IPS-20b (cell line): ENCODE results near the gene ZNF627.

Experiments
- H3K27ac ChIP-seq: one replicate; pipeline ENCODE4 v1.5.1; 2013; ENCODE audit warnings: low read length
- H3K27me3 ChIP-seq: 2 replicates; pipeline ENCODE4 v1.6.1; 2013; ENCODE audit warnings: mild to moderate bottlenecking, low read length, inconsistent platforms; ENCODE audit not compliant: insufficient read depth
- H3K36me3 ChIP-seq: 2 replicates; pipeline ENCODE4 v1.6.1; 2013; ENCODE audit warnings: low read depth, mild to moderate bottlenecking, inconsistent platforms, low read length, moderate library complexity; ENCODE audit not compliant: insufficient read depth
- H3K4me1 ChIP-seq: 2 replicates; pipeline ENCODE4 v1.6.1; 2013; ENCODE audit warnings: mild to moderate bottlenecking, control low read depth, inconsistent platforms, low read length, moderate library complexity; ENCODE audit not compliant: insufficient read depth
- H3K4me3 ChIP-seq: 2 replicates; pipeline ENCODE4 v1.5.1; 2013; ENCODE audit warnings: mild to moderate bottlenecking, low read length, inconsistent platforms
- H3K9ac ChIP-seq: 2 replicates; pipeline ENCODE4 v1.6.1; 2013; ENCODE audit warnings: low read depth, mild to moderate bottlenecking, inconsistent platforms, low read length, moderate library complexity
- H3K9me3 ChIP-seq: 2 replicates; pipeline ENCODE4 v1.6.1; 2013; ENCODE audit warnings: mild to moderate bottlenecking, low read depth, low read length, inconsistent platforms; ENCODE audit not compliant: insufficient read depth

The ZNF627 gene

DNA sequence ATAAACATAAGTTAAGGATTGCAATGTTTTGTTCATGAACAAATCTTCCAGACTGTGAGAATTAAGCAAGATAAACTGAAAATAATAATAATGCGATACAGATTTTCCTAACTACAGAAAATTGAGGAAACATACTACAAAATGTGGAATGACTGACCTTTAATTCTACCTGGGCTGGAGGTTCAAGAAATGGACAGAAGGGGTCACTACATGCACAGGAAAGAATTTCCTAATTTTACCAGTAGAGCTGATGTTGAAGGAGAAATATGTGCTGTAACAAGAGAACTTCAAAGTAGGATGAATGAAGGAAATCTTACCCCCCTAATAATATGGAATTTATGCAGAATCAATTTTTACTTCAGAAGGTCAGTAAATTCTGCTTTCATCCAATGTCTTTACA, 62.3 kb downstream of the ZNF627 start:
- peaks cover 2% of the 10 kb centered on the region; the same call in 1 of the 2 replicates for H3K36me3 ChIP-seq
- no peak overlapping the region for H3K27ac ChIP-seq
- no peak overlapping the region for H3K4me3 ChIP-seq
- no peak overlapping the region for H3K9ac ChIP-seq
- no peaks in the 10 kb centered on the region for H3K4me1 ChIP-seq
- H3K27me3 ChIP-seq, result no peaks in the 10 kb centered on the region
- peaks cover 8% of the 10 kb centered on the region; the same call in 1 of the 2 replicates for H3K9me3 ChIP-seq

DNA sequence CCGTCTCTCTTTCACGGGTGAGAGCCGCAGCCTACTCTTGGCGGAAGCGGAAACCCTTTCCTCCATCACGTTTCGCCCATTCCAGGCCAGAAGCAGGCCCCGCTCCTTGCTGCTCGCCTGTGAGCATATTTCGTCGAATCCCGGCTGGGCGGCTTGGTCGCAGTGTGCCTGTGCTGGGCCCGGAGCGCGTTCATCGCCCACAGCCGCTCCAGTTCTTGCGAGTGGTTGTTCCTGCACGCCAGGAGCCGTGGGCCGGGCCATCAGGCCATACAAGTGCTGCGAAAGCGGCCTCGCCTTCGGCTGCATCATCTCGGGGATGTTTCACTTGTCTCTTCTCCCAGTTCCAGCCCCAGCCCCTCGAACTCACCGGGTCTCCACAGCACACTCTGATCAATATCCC, 65.0 kb downstream of the ZNF627 start:
- no peaks in the 10 kb centered on the region for H3K36me3 ChIP-seq
- no peak overlapping the region for H3K9ac ChIP-seq

DNA sequence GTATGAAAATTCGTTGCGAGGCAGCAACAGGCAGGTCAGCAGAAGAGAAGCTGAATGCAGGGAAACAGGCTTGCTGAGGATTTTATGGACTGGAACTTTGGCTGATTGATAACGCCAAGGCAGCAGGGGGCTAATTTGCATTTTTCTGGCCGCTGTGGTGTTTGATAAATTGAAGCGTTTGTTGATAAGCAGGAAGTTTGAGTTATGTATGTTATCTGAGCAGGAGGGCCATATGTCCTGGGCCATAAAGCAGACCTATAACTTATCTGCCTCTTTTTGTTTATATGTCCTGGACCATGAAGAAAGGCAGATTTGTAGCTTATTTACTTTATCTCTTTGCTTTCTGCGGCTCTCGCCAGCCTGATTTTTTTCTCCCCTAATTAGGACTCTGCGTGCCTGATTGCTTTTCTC, 65.9 kb downstream of the ZNF627 start:
- peaks cover 19% of the 10 kb centered on the region for H3K9me3 ChIP-seq
- no peak overlapping the region for H3K4me3 ChIP-seq
- H3K27me3 ChIP-seq, result no peaks in the 10 kb centered on the region
- H3K27ac ChIP-seq, result no peak overlapping the region
- H3K9ac ChIP-seq, result no peak overlapping the region
- no peaks in the 10 kb centered on the region for H3K36me3 ChIP-seq
- H3K4me1 ChIP-seq, result no peaks in the 10 kb centered on the region

More for the DNA sequence above, 65.0 kb downstream of the ZNF627 start:
- no peaks in the 10 kb centered on the region for H3K4me1 ChIP-seq
- H3K4me3 ChIP-seq, result no peak overlapping the region
- H3K27me3 ChIP-seq, result no peaks in the 10 kb centered on the region
- H3K9me3 ChIP-seq, result peaks cover 10% of the 10 kb centered on the region
- H3K27ac ChIP-seq, result no peak overlapping the region
